Mucosa of descending colon (tissue), 3 donors: ENCODE results near the gene HIRA. TPM values are rescaled to one million over a fixed set of nuclear protein-coding genes. Genes with fewer than 3 reads are reported as not detected.

Experiments
- ATAC-seq: fragments of 200-7000 bp; cut with Tn5 transposase; one replicate; pipeline ENCODE4 v1.9.1; 2020; ENCODE audit warnings: mild to moderate bottlenecking, moderate library complexity
- DNase-seq, 3 donors: peaks; one replicate each; pipeline ENCODE4 v3.0.0-alpha.2; 2020
- H3K36me3 ChIP-seq: fragments of 200-600 bp; one replicate; pipeline ENCODE4 v1.8.0; 2021; ENCODE audit warnings: low read depth, mild to moderate bottlenecking
- H3K4me1 ChIP-seq: fragments of 200-600 bp; one replicate; pipeline ENCODE4 v1.8.0; 2021; ENCODE audit warnings: low read depth, mild to moderate bottlenecking
- H3K4me3 ChIP-seq: fragments of 200-600 bp; one replicate; pipeline ENCODE4 v1.8.0; 2021; ENCODE audit warnings: mild to moderate bottlenecking
- H3K9me3 ChIP-seq: fragments of 200-600 bp; one replicate; pipeline ENCODE4 v1.8.0; 2021; ENCODE audit warnings: mild to moderate bottlenecking
- intact Hi-C, 2 donors: fragments of 100-400 bp; cut with DNase I in 1 of 2; cut with micrococcal nuclease in 1 of 2; formaldehyde crosslinking; loops; one replicate each; pipeline versions ENCODE4 v1.11.0 to v1.11.1; 2022; cut with DNase I, micrococcal nuclease
- total RNA-seq, 3 donors: library from RNA; stranded (reverse); fragmentation: NEBNext Ultra II Directional in 2 of 3; extraction: Animal tissue kit (Norgen Biotek cat#: 25700) in 2 of 3; gene quantifications; one replicate each; pipeline versions ENCODE4 v1.2.1 to v1.2.4, GENCODE V29; 2021 to 2023
- TF ChIP-seq, protein P1 (sequence below): fragments of 200-600 bp; IDR thresholded peaks from one replicate; pipeline ENCODE4 v1.8.0; 2022; ENCODE audit warnings: antibody characterized with exemption, mild to moderate bottlenecking
- donor health status: DM: no; HTN: no; CAD: no; lungs with moderate emphysema.
- donor health status: DM: no; HTN: no; CAD: no.
- donor health status: DM: no; HTN: yes; CAD: no.

Gene HIRA
- total RNA-seq, 3 donors from 2014 or later: 24.0 to 35.0 (median 27.4) TPM

- Histone ChIP-seq H3K36me3 (no peaks in the 10 kb centered on the region), H3K4me3 (no peak overlapping the region), H3K9me3 (no peaks in the 10 kb centered on the region), H3K4me1 (no peaks in the 10 kb centered on the region)
- peak; percentile 65 for ATAC-seq
- intact Hi-C loops: no loop called here
- DNase-seq: no peak
- TF ChIP-seq, protein P1, sequence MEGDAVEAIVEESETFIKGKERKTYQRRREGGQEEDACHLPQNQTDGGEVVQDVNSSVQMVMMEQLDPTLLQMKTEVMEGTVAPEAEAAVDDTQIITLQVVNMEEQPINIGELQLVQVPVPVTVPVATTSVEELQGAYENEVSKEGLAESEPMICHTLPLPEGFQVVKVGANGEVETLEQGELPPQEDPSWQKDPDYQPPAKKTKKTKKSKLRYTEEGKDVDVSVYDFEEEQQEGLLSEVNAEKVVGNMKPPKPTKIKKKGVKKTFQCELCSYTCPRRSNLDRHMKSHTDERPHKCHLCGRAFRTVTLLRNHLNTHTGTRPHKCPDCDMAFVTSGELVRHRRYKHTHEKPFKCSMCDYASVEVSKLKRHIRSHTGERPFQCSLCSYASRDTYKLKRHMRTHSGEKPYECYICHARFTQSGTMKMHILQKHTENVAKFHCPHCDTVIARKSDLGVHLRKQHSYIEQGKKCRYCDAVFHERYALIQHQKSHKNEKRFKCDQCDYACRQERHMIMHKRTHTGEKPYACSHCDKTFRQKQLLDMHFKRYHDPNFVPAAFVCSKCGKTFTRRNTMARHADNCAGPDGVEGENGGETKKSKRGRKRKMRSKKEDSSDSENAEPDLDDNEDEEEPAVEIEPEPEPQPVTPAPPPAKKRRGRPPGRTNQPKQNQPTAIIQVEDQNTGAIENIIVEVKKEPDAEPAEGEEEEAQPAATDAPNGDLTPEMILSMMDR: no peak
Observed at GRCh38 chr22:19419464-19420178, 11.9 kb downstream of the HIRA start.

DNA sequence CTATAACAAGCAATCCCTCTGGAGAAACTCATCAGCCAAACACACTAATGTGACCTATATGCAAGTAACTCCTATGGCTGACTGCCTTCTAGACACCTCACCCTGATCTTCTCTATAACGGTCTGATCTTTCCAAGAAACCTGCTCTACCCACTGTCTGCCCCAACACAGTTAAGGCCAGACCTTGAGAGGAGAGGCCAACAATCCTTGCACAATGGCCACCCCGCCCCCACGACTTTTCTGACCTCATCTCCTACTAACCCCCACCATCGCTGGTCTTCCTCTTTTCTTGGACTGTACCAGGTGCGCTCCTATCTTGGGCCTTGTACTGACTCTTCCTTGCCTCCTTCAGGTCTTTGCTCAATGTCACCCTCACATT lies 12.5 kb downstream of the HIRA start:
- intact Hi-C loops: no loop called here
- DNase-seq: peak in 1 of 3 donors; percentile 10

GRCh38 chr22:19412923-19413322 lies 18.6 kb downstream of the HIRA start:
- Histone ChIP-seq H3K9me3 (no peaks in the 10 kb centered on the region), H3K4me3 (no peak overlapping the region), H3K4me1 (no peaks in the 10 kb centered on the region), H3K36me3 (no peaks in the 10 kb centered on the region)
- DNase-seq (no peak), ATAC-seq (no peak)
- TF ChIP-seq, protein P1: no peak
- intact Hi-C loops: no loop called here

More for the DNA sequence above, 12.5 kb downstream of the HIRA start:
- ATAC-seq: peak; percentile 38
- no peaks in the 10 kb centered on the region for H3K9me3 ChIP-seq
- no peaks in the 10 kb centered on the region for H3K36me3 ChIP-seq
- H3K4me3 ChIP-seq: no peak overlapping the region
- no peaks in the 10 kb centered on the region for H3K4me1 ChIP-seq
- TF ChIP-seq, protein P1: no peak

- no peaks in the 10 kb centered on the region for H3K9me3 ChIP-seq
- H3K4me3 ChIP-seq: no peak overlapping the region
- TF ChIP-seq, protein P1: no peak
- ATAC-seq: no peak
- no peaks in the 10 kb centered on the region for H3K36me3 ChIP-seq
- no peak for DNase-seq
- intact Hi-C loops: no loop called here
- no peaks in the 10 kb centered on the region for H3K4me1 ChIP-seq
Observed at GRCh38 chr22:19412478-19412877, 19.1 kb downstream of the HIRA start.

DNA sequence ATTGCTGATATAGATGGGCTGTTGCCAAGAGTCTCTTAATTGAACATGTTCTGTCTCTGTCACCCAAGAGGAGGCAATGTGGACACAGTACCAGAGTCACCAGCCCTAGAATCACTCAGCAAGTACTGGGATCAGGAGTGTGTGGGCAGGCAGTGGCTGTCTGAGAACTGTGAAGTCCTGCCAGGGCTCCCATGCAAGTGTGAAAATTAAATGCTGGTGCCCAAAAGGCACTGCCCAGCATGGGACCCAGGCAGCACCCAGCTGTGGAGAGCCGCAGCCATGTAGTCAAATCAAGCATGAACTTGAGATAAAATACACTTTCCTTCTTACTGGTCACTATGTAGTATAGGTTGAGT lies 19.9 kb downstream of the HIRA start:
- H3K9me3 ChIP-seq: no peaks in the 10 kb centered on the region
- intact Hi-C loops: no loop called here
- no peak for DNase-seq
- no peak for ATAC-seq
- no peak overlapping the region for H3K4me3 ChIP-seq
- no peaks in the 10 kb centered on the region for H3K36me3 ChIP-seq
- TF ChIP-seq, protein P1: no peak
- no peaks in the 10 kb centered on the region for H3K4me1 ChIP-seq
